ENCODE results near the gene GPR156.
"Not testable (repeated sequence)": the region's sequence is repeated elsewhere in the genome, so short reads cannot be mapped to it uniquely, and the experiment has no call there.

- not testable (repeated sequence) for TF ChIP-seq CTCF (IDR thresholded peaks at IDR 0.05); TAF1 (IDR thresholded peaks at IDR 0.05; ENCODE audit: borderline replicate concordance, low read depth, low read length); FOXM1 (IDR thresholded peaks at IDR 0.05; ENCODE audit: low read depth); MAX (IDR thresholded peaks at IDR 0.05; ENCODE audit: low read depth); REST (IDR thresholded peaks at IDR 0.05; ENCODE audit: low read depth, low read length); GABPA (IDR thresholded peaks at IDR 0.05; ENCODE audit: low read depth); RFX5 (IDR thresholded peaks at IDR 0.05; ENCODE audit: low read length); USF1 (IDR thresholded peaks at IDR 0.05; ENCODE audit: borderline replicate concordance, low read depth); EP300 (IDR thresholded peaks at IDR 0.05; ENCODE audit: borderline replicate concordance in 1 of 2, low read depth in 1 of 2, low read length in 1 of 2); POLR2AphosphoS5 (IDR thresholded peaks at IDR 0.05; ENCODE audit: low read depth, low read length); USF2 (IDR thresholded peaks at IDR 0.05; ENCODE audit: borderline replicate concordance, low read depth, low read length); FOSL2 (IDR thresholded peaks at IDR 0.05; ENCODE audit: borderline replicate concordance, low read depth)
Observed at GRCh38 chr3:120291552-120291951, 6.5 kb upstream of the GPR156 start.
